Measurements from ENCODE around the gene NOPCHAP1. TPM values are rescaled to one million over a fixed set of nuclear protein-coding genes. Genes with fewer than 3 reads are reported as not detected.

The NOPCHAP1 gene
- total and polyA plus RNA-seq, 2 of the 8 experiments (the other 6 are each of a cell fraction or from before 2014, with no cell fraction given), result 14.9 to 39.5 TPM

- H2BK20ac ChIP-seq (ENCODE audit: low read length), result no peak overlapping the region
- H3K14ac ChIP-seq (ENCODE audit: insufficient read length), result no peak overlapping the region
- H3K27ac ChIP-seq (ENCODE audit: low read depth, low read length), result no peak overlapping the region
- H3K79me1 ChIP-seq (ENCODE audit: low read depth, low read length), result peaks cover 4% of the 10 kb centered on the region
- no peak overlapping the region for H2BK15ac ChIP-seq (ENCODE audit: low read length)
- FAIRE-seq, result no peak
- 86% methylated on average over 4 of the region's 4 CpGs; no CpG with 5 or more reads in 1 of the 2 experiments for WGBS, 2 experiments (ENCODE audit: extremely low coverage in 1 of 2, insufficient coverage in 1 of 2, insufficient read length in 1 of 2, insufficient replicate concordance in 2 of 2, low coverage in 1 of 2, low lambda C conversion rate in 2 of 2, missing lambda C conversion rate in 1 of 2)
- H3K4me3 ChIP-seq (ENCODE audit: extremely low read depth in 1 of 4, insufficient read depth in 2 of 4, low read depth in 3 of 4, low read length in 4 of 4), result no peak overlapping the region
- H3K9ac ChIP-seq (replicated peaks in 1 of 4; ENCODE audit: extremely low read depth in 1 of 4, low read depth in 3 of 4, low read length in 3 of 4), result no peak overlapping the region
- no peak overlapping the region for H4K91ac ChIP-seq (replicated peaks; ENCODE audit: insufficient read length, low read length)
- ChIA-PET POLR2A (ENCODE audit: partially characterized antibody) (no interaction called here), CTCF (ENCODE audit: partially characterized antibody) (interaction anchor here (1.9 kb wide), 1 partner anchor 13 kb away, joined by 4 read pairs; no protein-coding TSS in a partner anchor)
- H3K9me3 ChIP-seq (ENCODE audit: insufficient read depth in 2 of 2, low read depth in 1 of 2, low read length in 1 of 2), result no peaks in the 10 kb centered on the region
- H4K5ac ChIP-seq (ENCODE audit: insufficient read length, low read depth, low read length), result no peak overlapping the region
- peaks cover 0 to 4% of the 10 kb centered on the region in 2 experiments for H4K20me1 ChIP-seq (replicated peaks in 1 of 2; ENCODE audit: control insufficient read depth in 1 of 2, insufficient read depth in 2 of 2, low read length in 2 of 2)
- no peak overlapping the region for H2BK5ac ChIP-seq (ENCODE audit: low read depth, low read length)
- H3K18ac ChIP-seq (ENCODE audit: extremely low read depth, low read length), result no peak overlapping the region
- H3K23me2 ChIP-seq (ENCODE audit: low read depth, low read length), result peaks cover 5% of the 10 kb centered on the region; the same call in 1 of the 2 replicates
- H3K36me3 ChIP-seq (ENCODE audit: control insufficient read depth in 2 of 4, insufficient read depth in 4 of 4, low read length in 3 of 4), result peaks cover 16 to 71% (median 44%) of the 10 kb centered on the region in 4 experiments
- H3K27me3 ChIP-seq (replicated peaks in 1 of 4; ENCODE audit: control insufficient read depth in 3 of 4, extremely low read depth in 1 of 4, insufficient read depth in 3 of 4, low read length in 3 of 4), result no peaks in the 10 kb centered on the region
- no peak overlapping the region for H3K56ac ChIP-seq (replicated peaks; ENCODE audit: insufficient read length, low read depth, low read length)
- no peak overlapping the region for H3K23ac ChIP-seq (ENCODE audit: insufficient read length)
- no peak overlapping the region for H4K8ac ChIP-seq (ENCODE audit: extremely low read depth, insufficient read depth, low read length)
- H3K4ac ChIP-seq (replicated peaks; ENCODE audit: insufficient read length, low read depth, low read length), result no peak overlapping the region
- DNase-seq (ENCODE audit: low read depth in 1 of 2, low spot score in 2 of 2), result no peak
- H2BK12ac ChIP-seq (ENCODE audit: low read depth, low read length), result no peak overlapping the region
- H3K4me2 ChIP-seq (ENCODE audit: insufficient read depth in 1 of 2, low read depth in 2 of 2, low read length in 2 of 2), result no peak overlapping the region
- H2AFZ ChIP-seq (ENCODE audit: low read length), result no peak overlapping the region
- H3K79me2 ChIP-seq (ENCODE audit: control insufficient read depth in 1 of 2, insufficient read depth in 2 of 2, low read length in 2 of 2), result peaks cover 3 to 44% of the 10 kb centered on the region in 2 experiments; a peak in 3 of 4 replicates
- H3K4me1 ChIP-seq (replicated peaks in 1 of 4; ENCODE audit: control insufficient read depth in 3 of 4, insufficient read depth in 4 of 4, low read length in 3 of 4), result peaks cover 0 to 6% (median 3%) of the 10 kb centered on the region in 4 experiments; a peak in 3 of 7 replicates
- no peak overlapping the region for H2AK5ac ChIP-seq (ENCODE audit: low read depth, low read length)
- no peak overlapping the region for H2BK120ac ChIP-seq (replicated peaks; ENCODE audit: low read depth, low read length)
Measured at GRCh38 chr12:104990950-104991349, 4.8 kb downstream of the NOPCHAP1 start.
